Ascending aorta (tissue), 2 donors: ENCODE results near the gene PIM1. TPM values are rescaled to one million over a fixed set of nuclear protein-coding genes. Genes with fewer than 3 reads are reported as not detected.

Source experiments
- DNase-seq, 2 donors: peaks; one replicate each; pipeline ENCODE4 v3.0.0-alpha.2; 2019; ENCODE audit warnings: low spot score in 2 of 2
- H3K27ac ChIP-seq, 2 donors: fragments of 200-600 bp; sonication (generic); one replicate each; pipeline ENCODE4 v1.5.1; 2016 to 2017; ENCODE audit warnings: mild to moderate bottlenecking in 1 of 2
- H3K27me3 ChIP-seq: fragments of 200-600 bp; sonication (generic); one replicate; pipeline ENCODE4 v1.5.1; 2017
- H3K36me3 ChIP-seq, 2 donors: fragments of 200-600 bp; sonication (generic); one replicate each; pipeline ENCODE4 v1.5.1; 2016
- H3K4me1 ChIP-seq, 2 donors: fragments of 200-600 bp; sonication (generic); one replicate each; pipeline ENCODE4 v1.5.1; 2016 to 2017; ENCODE audit warnings: mild to moderate bottlenecking in 1 of 2
- H3K4me3 ChIP-seq, 2 donors: fragments of 200-600 bp; sonication (generic); one replicate each; pipeline ENCODE4 v1.5.1; 2016 to 2017; ENCODE audit warnings: mild to moderate bottlenecking in 1 of 2
- H3K9me3 ChIP-seq, 2 donors: fragments of 200-600 bp; sonication (generic); one replicate each; pipeline ENCODE4 v1.5.1; 2016
- intact Hi-C: fragments of 100-400 bp; cut with DNase I; formaldehyde crosslinking; loops from one replicate; pipeline ENCODE4 v1.15.1; 2023
- total RNA-seq: library from RNA; depleted of rRNA; stranded (reverse); fragments of >200 nt; gene quantifications from one replicate; pipeline ENCODE4 v1.1.0, GENCODE V29; 2016
- TF ChIP-seq, protein P1 (sequence below), 3 experiments: fragments of 200-600 bp in 2 of 3; fragments of 450-650 bp in 1 of 3; sonication (generic) in 2 of 3; IDR thresholded peaks; one replicate each; pipeline ENCODE4 v1.5.1; 2016 to 2019; ENCODE audit warnings: antibody characterized with exemption in 3 of 3, mild to moderate bottlenecking in 1 of 3, moderate library complexity in 1 of 3

PIM1 gene
- total RNA-seq, 1 donor from 2014 or later: 17.7 TPM

DNA sequence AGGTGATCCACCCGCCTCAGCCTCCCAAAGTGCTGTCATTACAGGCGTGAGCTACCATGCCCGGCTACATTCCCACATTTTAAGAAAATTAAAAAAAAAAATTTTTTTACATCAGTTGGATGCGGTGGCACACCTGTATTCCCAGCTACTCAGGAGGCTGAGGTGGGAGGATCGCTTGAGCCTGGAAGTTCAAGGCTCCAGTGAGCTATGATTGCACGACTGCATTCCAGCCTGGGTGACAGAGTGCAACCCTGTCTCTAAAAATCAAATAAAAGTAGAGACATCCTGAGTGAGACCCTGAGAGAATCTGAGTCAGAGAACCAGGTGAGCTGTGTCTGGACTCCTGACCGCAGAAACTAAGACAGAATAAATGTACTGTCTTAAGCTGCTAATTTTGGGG is 38.8 kb downstream of the PIM1 start:
- Histone ChIP-seq H3K27ac (no peak overlapping the region), H3K36me3 (no peaks in the 10 kb centered on the region), H3K27me3 (no peaks in the 10 kb centered on the region), H3K4me3 (no peak overlapping the region), H3K9me3 (no peaks in the 10 kb centered on the region), H3K4me1 (no peaks in the 10 kb centered on the region)
- DNase-seq: no peak
- intact Hi-C loops: no loop called here
- TF ChIP-seq, protein P1, sequence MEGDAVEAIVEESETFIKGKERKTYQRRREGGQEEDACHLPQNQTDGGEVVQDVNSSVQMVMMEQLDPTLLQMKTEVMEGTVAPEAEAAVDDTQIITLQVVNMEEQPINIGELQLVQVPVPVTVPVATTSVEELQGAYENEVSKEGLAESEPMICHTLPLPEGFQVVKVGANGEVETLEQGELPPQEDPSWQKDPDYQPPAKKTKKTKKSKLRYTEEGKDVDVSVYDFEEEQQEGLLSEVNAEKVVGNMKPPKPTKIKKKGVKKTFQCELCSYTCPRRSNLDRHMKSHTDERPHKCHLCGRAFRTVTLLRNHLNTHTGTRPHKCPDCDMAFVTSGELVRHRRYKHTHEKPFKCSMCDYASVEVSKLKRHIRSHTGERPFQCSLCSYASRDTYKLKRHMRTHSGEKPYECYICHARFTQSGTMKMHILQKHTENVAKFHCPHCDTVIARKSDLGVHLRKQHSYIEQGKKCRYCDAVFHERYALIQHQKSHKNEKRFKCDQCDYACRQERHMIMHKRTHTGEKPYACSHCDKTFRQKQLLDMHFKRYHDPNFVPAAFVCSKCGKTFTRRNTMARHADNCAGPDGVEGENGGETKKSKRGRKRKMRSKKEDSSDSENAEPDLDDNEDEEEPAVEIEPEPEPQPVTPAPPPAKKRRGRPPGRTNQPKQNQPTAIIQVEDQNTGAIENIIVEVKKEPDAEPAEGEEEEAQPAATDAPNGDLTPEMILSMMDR (IDR thresholded peaks at IDR 0.05): no peak

DNA sequence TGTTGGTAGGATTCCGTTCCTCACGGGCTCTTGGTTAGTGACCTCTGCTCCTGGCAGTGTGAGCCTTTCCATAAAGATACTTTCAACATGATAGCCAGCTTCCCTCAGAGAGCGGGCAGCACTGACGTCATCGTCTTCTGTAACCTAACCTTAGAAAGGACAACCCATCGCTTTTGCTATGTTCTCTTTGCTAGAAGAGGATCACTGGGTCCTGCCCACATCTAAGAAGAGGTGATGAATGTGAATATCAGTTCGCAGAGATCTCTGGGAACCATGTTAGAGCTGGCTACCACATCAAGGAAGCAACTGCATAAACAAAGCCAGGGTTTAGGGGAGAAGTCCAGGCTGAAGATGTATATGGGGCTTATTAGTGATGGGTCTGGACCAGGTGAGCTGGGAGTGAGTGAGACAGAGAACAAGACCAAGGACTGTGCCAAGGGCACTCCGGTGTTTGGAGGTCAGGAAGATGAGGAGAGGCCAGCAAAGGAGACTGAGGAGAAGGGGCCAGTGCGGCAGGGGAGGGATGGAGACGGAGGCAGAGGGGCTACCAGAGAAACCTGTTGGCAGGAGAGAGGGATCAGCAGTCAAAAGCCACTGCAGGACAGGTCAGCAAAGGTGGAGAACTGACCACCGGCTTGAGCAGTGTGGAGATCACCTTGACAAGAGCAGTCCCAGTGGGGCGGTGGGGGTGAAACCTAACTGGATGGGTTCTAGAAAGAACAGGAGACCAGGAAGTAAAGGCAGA is 39.7 kb downstream of the PIM1 start:
- intact Hi-C loops: loop anchor here (1.0 to 5.0 kb wide), 7 partner anchors 36 to 442 kb away; partner anchors contain the start of gene C6orf89
- TF ChIP-seq, protein P1 (IDR thresholded peaks at IDR 0.05): no peak
- DNase-seq: no peak
- no peaks in the 10 kb centered on the region for H3K9me3 ChIP-seq
- H3K27me3 ChIP-seq: no peaks in the 10 kb centered on the region
- H3K4me3 ChIP-seq: no peak overlapping the region
- H3K36me3 ChIP-seq: no peaks in the 10 kb centered on the region
- H3K27ac ChIP-seq: no peak overlapping the region
- no peaks in the 10 kb centered on the region for H3K4me1 ChIP-seq

DNA sequence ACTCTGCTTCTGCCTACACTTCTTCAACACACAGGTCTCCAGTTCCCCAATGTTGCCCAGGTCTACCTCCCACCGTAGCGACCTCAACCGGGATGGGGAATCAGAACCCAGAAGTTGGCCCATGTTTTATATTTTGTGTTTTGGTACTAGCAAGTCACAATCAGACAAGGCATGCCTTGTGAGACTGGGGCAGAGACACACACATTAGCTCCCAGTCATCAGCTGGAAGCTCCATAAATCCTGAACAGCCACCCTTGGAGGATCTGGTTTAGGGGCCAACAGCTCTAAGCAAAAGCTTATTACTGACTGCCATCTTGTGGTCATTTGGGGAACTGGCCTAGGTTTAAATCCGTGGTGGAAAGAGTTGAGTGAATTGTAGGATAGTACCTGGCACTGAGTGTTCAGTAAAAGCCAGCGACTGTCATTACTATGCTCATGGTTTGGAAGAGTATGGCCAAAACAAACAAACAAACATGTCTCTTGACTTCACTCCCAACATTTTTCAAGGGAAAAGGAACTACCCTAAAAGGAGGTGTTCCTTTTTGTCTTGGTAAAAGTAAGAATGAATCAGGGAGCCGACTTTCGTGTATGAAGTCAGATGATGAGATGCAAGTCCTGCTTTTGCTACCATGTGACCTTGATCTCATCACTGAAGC is 40.5 kb downstream of the PIM1 start:
- no peaks in the 10 kb centered on the region for H3K4me1 ChIP-seq
- peak in 1 of 2 donors; percentile 89 for DNase-seq
- no peaks in the 10 kb centered on the region for H3K36me3 ChIP-seq
- no peaks in the 10 kb centered on the region for H3K9me3 ChIP-seq
- intact Hi-C loops: loop anchor here (1.0 to 5.0 kb wide), 7 partner anchors 37 to 443 kb away; partner anchors contain the start of gene C6orf89
- TF ChIP-seq, protein P1 (IDR thresholded peaks at IDR 0.05): peak; percentile 91 to 98 (median 96)
- no peak overlapping the region for H3K4me3 ChIP-seq
- H3K27me3 ChIP-seq: no peaks in the 10 kb centered on the region
- H3K27ac ChIP-seq: no peak overlapping the region

DNA sequence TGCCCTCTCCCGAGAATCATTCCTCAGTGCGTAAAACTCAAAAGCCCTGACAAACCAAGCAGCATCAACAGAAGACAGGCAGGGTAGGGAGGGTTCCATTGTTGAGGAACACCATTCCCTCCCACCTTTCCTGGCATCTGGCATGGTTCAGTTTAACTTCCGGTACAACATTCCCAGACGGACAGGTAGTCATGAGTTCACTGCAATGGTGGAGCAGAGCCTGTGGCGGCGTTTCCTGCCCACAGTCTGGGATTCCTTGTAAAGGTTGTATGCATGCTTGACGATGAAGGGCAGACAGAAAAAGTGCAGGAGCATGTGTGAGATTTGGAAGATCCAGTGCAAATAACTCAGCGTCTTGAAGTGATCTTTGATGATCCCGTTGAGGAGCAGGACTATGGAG is 42.3 kb downstream of the PIM1 start:
- Histone ChIP-seq H3K27ac (no peak overlapping the region), H3K4me1 (no peaks in the 10 kb centered on the region), H3K4me3 (no peak overlapping the region), H3K36me3 (no peaks in the 10 kb centered on the region), H3K9me3 (no peaks in the 10 kb centered on the region), H3K27me3 (no peaks in the 10 kb centered on the region)
- intact Hi-C loops: loop anchor here (5.0 kb wide), 1 partner anchor 445 kb away; no protein-coding TSS in a partner anchor
- TF ChIP-seq, protein P1 (IDR thresholded peaks at IDR 0.05): no peak
- no peak for DNase-seq

DNA sequence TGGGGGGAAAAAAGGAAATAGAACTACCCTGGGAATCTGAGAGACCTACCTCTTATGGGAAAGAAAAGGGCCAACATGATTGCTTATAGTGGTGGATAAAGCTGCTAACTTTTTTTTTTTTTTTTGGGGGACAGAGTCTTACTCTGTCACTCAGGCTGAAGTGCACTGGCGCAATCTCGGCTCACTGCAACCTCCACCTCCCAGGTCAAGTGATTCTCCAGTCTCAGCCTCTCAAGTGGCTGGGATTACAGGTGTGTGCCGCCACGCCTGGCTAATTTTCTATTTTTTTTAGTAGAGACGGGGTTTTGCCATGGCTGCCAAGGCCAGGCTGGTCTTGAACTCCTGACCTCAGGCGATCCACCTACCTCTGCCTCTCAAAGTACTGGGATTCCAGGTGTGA is 48.1 kb downstream of the PIM1 start:
- Histone ChIP-seq H3K36me3 (no peaks in the 10 kb centered on the region), H3K9me3 (no peaks in the 10 kb centered on the region), H3K4me1 (peaks cover 0 to 6% of the 10 kb centered on the region in 2 donors), H3K27ac (no peak overlapping the region), H3K27me3 (no peaks in the 10 kb centered on the region), H3K4me3 (no peak overlapping the region)
- intact Hi-C loops: no loop called here
- TF ChIP-seq, protein P1 (IDR thresholded peaks at IDR 0.05): no peak
- DNase-seq: no peak
